K562 (cell line): ENCODE measurements around the gene ZNF624.

Experiments
- CTCF ChIP-seq, 3 experiments: IDR thresholded peaks in 2 of 3; conservative IDR thresholded peaks in 1 of 3; 2 replicates each; pipeline ENCODE4 v1.5.1; 2011 to 2012; ENCODE audit warnings: low read length in 3 of 3, mild to moderate bottlenecking in 3 of 3, control low read depth in 2 of 3, improper control_type of control experiment in 1 of 3, inconsistent platforms in 1 of 3, low read depth in 1 of 3, mixed read lengths in 1 of 3, moderate library complexity in 1 of 3; ENCODE audit not compliant: insufficient read depth in 2 of 3
- EP300 ChIP-seq: IDR thresholded peaks from 2 replicates; pipeline ENCODE4 v1.6.1; 2012; ENCODE audit warnings: low read length, improper control_type of control experiment

DNA sequence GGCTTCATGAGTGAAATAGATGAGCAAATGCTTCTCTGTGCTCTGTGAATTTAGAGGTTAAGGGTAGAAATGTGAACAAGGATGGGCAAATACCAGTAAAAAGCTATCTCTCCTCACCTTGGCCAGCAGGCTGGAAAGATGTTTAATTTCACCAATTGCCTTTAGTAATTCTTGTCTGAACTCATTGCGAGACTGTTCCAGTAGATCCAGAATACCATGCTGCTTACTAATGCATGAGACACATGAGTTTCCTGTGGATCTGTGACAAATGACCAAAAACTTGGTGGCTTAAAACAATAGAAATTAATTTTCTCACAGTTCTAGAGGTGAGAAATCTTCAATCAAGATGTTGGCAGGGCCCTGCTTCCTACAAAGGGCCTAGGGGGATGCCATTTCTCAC is 9.3 kb upstream of the ZNF624 start:
- TF ChIP-seq CTCF (IDR thresholded peaks at IDR 0.05 in 2 of 3, conservative IDR thresholded peaks at IDR 0.05 in 1 of 3; ENCODE audit: insufficient read depth in 2 of 3, low read depth in 1 of 3, low read length in 3 of 3): no peak
- no peak for TF ChIP-seq EP300
